Esophagus squamous epithelium (tissue), 4 donors: ENCODE data around the gene PCDHAC2.

ENCODE experiments used
- POLR2A ChIP-seq, 4 donors: fragments of 450-650 bp; IDR thresholded peaks; one replicate each; pipeline ENCODE4 v1.6.1; 2017; ENCODE audit warnings: antibody characterized with exemption in 4 of 4, mild to moderate bottlenecking in 4 of 4, moderate library complexity in 3 of 4
- TF ChIP-seq, protein P1 (sequence below), 6 experiments: fragments of 450-650 bp in 4 of 6; fragments of 200-600 bp in 2 of 6; sonication (generic) in 2 of 6; IDR thresholded peaks; one replicate each; pipeline ENCODE4 v1.5.1; 2016 to 2019; ENCODE audit warnings: antibody characterized with exemption in 6 of 6, mild to moderate bottlenecking in 4 of 6, moderate library complexity in 4 of 6

DNA sequence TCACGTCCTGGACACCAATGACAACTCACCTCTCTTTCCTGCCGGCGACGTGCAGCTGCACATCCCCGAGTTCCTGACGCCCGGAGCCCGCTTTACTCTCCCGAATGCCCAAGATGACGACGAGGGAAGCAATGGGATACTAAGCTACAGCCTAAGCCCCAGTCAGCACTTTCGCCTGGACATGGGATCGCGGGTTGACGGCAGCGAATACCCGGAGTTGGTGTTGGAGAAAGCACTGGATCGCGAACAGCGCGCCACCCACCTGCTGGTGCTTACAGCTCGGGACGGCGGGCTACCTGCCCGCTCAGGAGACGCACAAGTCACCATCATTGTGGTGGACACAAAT lies 39.1 kb upstream of the PCDHAC2 start:
- TF ChIP-seq, protein P1, sequence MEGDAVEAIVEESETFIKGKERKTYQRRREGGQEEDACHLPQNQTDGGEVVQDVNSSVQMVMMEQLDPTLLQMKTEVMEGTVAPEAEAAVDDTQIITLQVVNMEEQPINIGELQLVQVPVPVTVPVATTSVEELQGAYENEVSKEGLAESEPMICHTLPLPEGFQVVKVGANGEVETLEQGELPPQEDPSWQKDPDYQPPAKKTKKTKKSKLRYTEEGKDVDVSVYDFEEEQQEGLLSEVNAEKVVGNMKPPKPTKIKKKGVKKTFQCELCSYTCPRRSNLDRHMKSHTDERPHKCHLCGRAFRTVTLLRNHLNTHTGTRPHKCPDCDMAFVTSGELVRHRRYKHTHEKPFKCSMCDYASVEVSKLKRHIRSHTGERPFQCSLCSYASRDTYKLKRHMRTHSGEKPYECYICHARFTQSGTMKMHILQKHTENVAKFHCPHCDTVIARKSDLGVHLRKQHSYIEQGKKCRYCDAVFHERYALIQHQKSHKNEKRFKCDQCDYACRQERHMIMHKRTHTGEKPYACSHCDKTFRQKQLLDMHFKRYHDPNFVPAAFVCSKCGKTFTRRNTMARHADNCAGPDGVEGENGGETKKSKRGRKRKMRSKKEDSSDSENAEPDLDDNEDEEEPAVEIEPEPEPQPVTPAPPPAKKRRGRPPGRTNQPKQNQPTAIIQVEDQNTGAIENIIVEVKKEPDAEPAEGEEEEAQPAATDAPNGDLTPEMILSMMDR (IDR thresholded peaks at IDR 0.05) = no peak
- no peak for TF ChIP-seq POLR2A (IDR thresholded peaks at IDR 0.05)
